HepG2 (cell line): ENCODE results near the gene TNIP3. TPM values are rescaled to one million over a fixed set of nuclear protein-coding genes. Genes with fewer than 3 reads are reported as not detected.

Source experiments
- ATAC-seq: fragments of 200-7000 bp; cut with Tn5 transposase; 3 replicates; pipeline ENCODE4 v1.9.1; 2020; ENCODE audit warnings: mild to moderate bottlenecking, moderate library complexity
- BruUV-seq: library from RNA; stranded (reverse); fragments of 400-500 nt; replicated peaks from 2 replicates; lab custom pipeline; 2021; lab: Mats Ljungman, UMichigan
- CTCF ChIA-PET: fragments of 300-600 bp; formaldehyde crosslinking; extraction: SDS; loops from one replicate; lab custom pipeline; 2021; ENCODE audit warnings: low total read pairs, inconsistent platforms, low intra/inter-chr PET ratio; lab: Yijun Ruan, JAX
- POLR2A ChIA-PET: fragments of 350-600 bp; sonication (Branson Sonifier 250); formaldehyde crosslinking; loops from one replicate; lab custom pipeline; 2020; ENCODE audit warnings: antibody characterized with exemption, inconsistent platforms; lab: Yijun Ruan, JAX
- DNase-seq: peaks from one replicate; pipeline ENCODE4 v3.0.0-alpha.2; 2015; ENCODE audit warnings: low spot score
- FAIRE-seq: peaks from 3 replicates; lab custom pipeline; 2011; peaks lifted over from hg19 to GRCh38; lab: Jason Lieb, UNC
- H2AFZ ChIP-seq: one replicate; pipeline ENCODE4 v1.6.1; 2011; ENCODE audit warnings: low read length, inconsistent platforms
- H3K27ac ChIP-seq: fragments of 300-600 bp; 3 replicates; pipeline ENCODE4 v1.8.0; 2011; ENCODE audit warnings: mixed run types, mild to moderate bottlenecking, mixed read lengths, low read length, inconsistent platforms; ENCODE audit not compliant: insufficient read depth; ENCODE audit errors: extremely low read length
- H3K27me3 ChIP-seq, 2 experiments: fragments of 200-600 bp in 1 of 2; 2 replicates in 1 of 2; 3 replicates in 1 of 2; pipeline versions ENCODE4 v1.6.0 to v1.8.0; 2011; ENCODE audit warnings: low read length in 2 of 2, mild to moderate bottlenecking in 2 of 2, moderate library complexity in 2 of 2, inconsistent platforms in 1 of 2; ENCODE audit not compliant: insufficient read depth in 2 of 2, control insufficient read depth in 1 of 2
- H3K36me3 ChIP-seq, 2 experiments: fragments of 200-600 bp in 1 of 2; replicated peaks in 1 of 2; 2 replicates in 1 of 2; 3 replicates in 1 of 2; pipeline versions ENCODE4 v1.5.1 to v1.8.0; 2011; ENCODE audit warnings: low read length in 2 of 2, inconsistent platforms in 1 of 2; ENCODE audit not compliant: insufficient read depth in 2 of 2, control insufficient read depth in 1 of 2
- H3K4me1 ChIP-seq: 2 replicates; pipeline ENCODE4 v1.5.1; 2012; ENCODE audit warnings: low read length, inconsistent platforms; ENCODE audit not compliant: insufficient read depth
- H3K4me2 ChIP-seq: 2 replicates; pipeline ENCODE4 v1.6.0; 2011; ENCODE audit warnings: low read depth, low read length, inconsistent platforms
- H3K4me3 ChIP-seq, 3 experiments: fragments of 200-600 bp in 1 of 3; sonication (generic), shearing (Covaris generic) in 1 of 3; replicated peaks in 1 of 3; 2 replicates each; pipeline ENCODE4 v1.5.1; 2011 to 2016; ENCODE audit warnings: low read length in 3 of 3, inconsistent platforms in 2 of 3, low read depth in 2 of 3, mild to moderate bottlenecking in 2 of 3, control low read depth in 1 of 3, mixed read lengths in 1 of 3; ENCODE audit not compliant: insufficient read depth in 1 of 3
- H3K79me2 ChIP-seq: one replicate; pipeline ENCODE4 v1.6.1; 2011; ENCODE audit warnings: low read length, inconsistent platforms; ENCODE audit not compliant: insufficient read depth
- H3K9ac ChIP-seq: 2 replicates; pipeline ENCODE4 v1.6.0; 2011; ENCODE audit warnings: mild to moderate bottlenecking, low read depth, low read length, inconsistent platforms; ENCODE audit not compliant: insufficient read depth
- H3K9me3 ChIP-seq: 2 replicates; pipeline ENCODE4 v1.5.1; 2012; ENCODE audit warnings: mild to moderate bottlenecking, low read length
- H4K20me1 ChIP-seq: 2 replicates; pipeline ENCODE4 v1.6.0; 2011; ENCODE audit warnings: inconsistent platforms, mild to moderate bottlenecking, low read length, moderate library complexity; ENCODE audit not compliant: insufficient read depth
- DPF2 ChIP-seq: sonication (generic); formaldehyde crosslinking; IDR thresholded peaks from 2 replicates; pipeline ENCODE4 v1.4.0; 2020; ENCODE audit warnings: mild to moderate bottlenecking, low read depth, missing genetic modification reagents, borderline replicate concordance
- KDM2A ChIP-seq: sonication (generic); formaldehyde crosslinking; IDR thresholded peaks from 2 replicates; pipeline ENCODE4 v1.4.0; 2020; ENCODE audit warnings: low read depth, missing genetic modification reagents, borderline replicate concordance
- RFX5 ChIP-seq: IDR thresholded peaks from 2 replicates; pipeline ENCODE4 v1.6.1; 2011; ENCODE audit warnings: low read depth, low read length, improper control_type of control experiment
- SIN3A ChIP-seq: IDR thresholded peaks from 2 replicates; pipeline ENCODE4 v1.6.1; 2011; ENCODE audit warnings: low read depth, mild to moderate bottlenecking, control low read depth, low read length, borderline replicate concordance
- SRF ChIP-seq: IDR thresholded peaks from 2 replicates; pipeline ENCODE4 v1.6.1; 2011; ENCODE audit warnings: mild to moderate bottlenecking, low read depth, low read length, moderate library complexity
- TOPORS ChIP-seq: sonication (generic); formaldehyde crosslinking; IDR thresholded peaks from 2 replicates; pipeline ENCODE4 v1.8.0; 2023; ENCODE audit warnings: mild to moderate bottlenecking, missing genetic modification reagents
- ZBTB42 ChIP-seq: sonication (generic); formaldehyde crosslinking; IDR thresholded peaks from 2 replicates; pipeline ENCODE4 v1.5.0; 2020; ENCODE audit warnings: mild to moderate bottlenecking, missing genetic modification reagents
- ZBTB46 ChIP-seq: sonication (generic); formaldehyde crosslinking; IDR thresholded peaks from 2 replicates; pipeline ENCODE4 v1.4.0; 2020; ENCODE audit warnings: mild to moderate bottlenecking, missing genetic modification reagents, borderline replicate concordance
- ZKSCAN5 ChIP-seq: sonication (generic); formaldehyde crosslinking; IDR thresholded peaks from 2 replicates; pipeline ENCODE4 v1.5.1; 2020; ENCODE audit warnings: mild to moderate bottlenecking, missing genetic modification reagents
- WGBS: methylation state at CpG from one replicate; pipeline ENCODE4 v1.1.6; 2017; ENCODE audit warnings: low lambda C conversion rate; 5-methylcytosine and 5-hydroxymethylcytosine counted together
- in situ Hi-C: cut with HindIII; loops from 2 replicates; pipeline ENCODE4 v1.10.0; 2017; ENCODE audit warnings: low pct_unique_long_range_greater_than_20kb; ENCODE audit not compliant: extremely low pct_ligation_motif_present
- intact Hi-C: fragments of 100-400 bp; cut with micrococcal nuclease; formaldehyde crosslinking; loops from one replicate; pipeline ENCODE4 v1.10.0; 2022; ENCODE audit not compliant: unreplicated experiment
- polyA plus RNA-seq, 8 experiments: library from polyadenylated mRNA; depleted of rRNA in 3 of 8; stranded (reverse) in 7 of 8; unstranded in 1 of 8; fragments of >200 nt; fragmentation: Illumina TruSeq in 4 of 8; extraction: Trizol in 4 of 8; gene quantifications; 2 replicates each; pipeline versions ENCODE4 v1.2.1 to v1.2.3, GENCODE V29; 2011 to 2016; ENCODE audit warnings: low read depth in 4 of 8, missing spikeins in 1 of 8, mixed read lengths in 1 of 8; ENCODE audit not compliant: insufficient read depth in 1 of 8
- total RNA-seq, 5 experiments: library from RNA; depleted of rRNA; stranded (reverse); fragments of >200 nt; fragmentation: Illumina TruSeq; extraction: Trizol; gene quantifications; 2 replicates each; pipeline ENCODE4 v1.2.3, GENCODE V29; 2016; ENCODE audit warnings: low read depth in 1 of 5

The TNIP3 gene
- total and polyA plus RNA-seq, 2 of the 13 experiments (the other 11 are each of a cell fraction or from before 2014, with no cell fraction given), result not detected

GRCh38 chr4:121098266-121098665, 65.9 kb downstream of the TNIP3 start:
- no peaks in the 10 kb centered on the region for H4K20me1 ChIP-seq
- ChIA-PET POLR2A (no interaction called here), CTCF (no interaction called here)
- in situ Hi-C loops (loop anchor here (10.0 kb wide), 1 partner anchor 943 kb away; no protein-coding TSS in a partner anchor), intact Hi-C loops (no loop called here)
- no peaks in the 10 kb centered on the region for H3K4me1 ChIP-seq
- no peak for ATAC-seq
- no peak overlapping the region for H3K4me3 ChIP-seq
- H3K79me2 ChIP-seq, result no peaks in the 10 kb centered on the region
- H3K36me3 ChIP-seq, result no peaks in the 10 kb centered on the region
- BruUV-seq, result no TSS peak
- H3K27me3 ChIP-seq, result no peaks in the 10 kb centered on the region
- 7% methylated on average over 2 of the region's 2 CpGs for WGBS
- no peak for FAIRE-seq
- no peak overlapping the region for H3K9ac ChIP-seq
- no peak for DNase-seq
- no peak overlapping the region for H3K4me2 ChIP-seq
- H3K27ac ChIP-seq, result no peak overlapping the region
- TF ChIP-seq KDM2A (CRISPR knock-in tag), result no peak
- no peak for TF ChIP-seq SRF
- no peak for TF ChIP-seq RFX5
- TF ChIP-seq ZBTB42, result no peak
- no peak for TF ChIP-seq SIN3A
- no peak for TF ChIP-seq TOPORS (CRISPR knock-in tag)
- TF ChIP-seq DPF2 (CRISPR knock-in tag), result no peak
- no peak for TF ChIP-seq ZKSCAN5 (CRISPR knock-in tag)
- TF ChIP-seq ZBTB46 (CRISPR knock-in tag), result no peak
- no peak overlapping the region for H2AFZ ChIP-seq
- no peaks in the 10 kb centered on the region for H3K9me3 ChIP-seq
